Calu3 (cell line): ENCODE results near the gene TSKU. TPM values are rescaled to one million over a fixed set of nuclear protein-coding genes. Genes with fewer than 3 reads are reported as not detected.

Source experiments
- BruUV-seq: library from RNA; stranded (reverse); fragments of 400-500 nt; replicated peaks from 2 replicates; lab custom pipeline; 2021; lab: Mats Ljungman, UMichigan
- CTCF ChIA-PET: fragments of 300-600 bp; sonication (Branson Sonifier 250); formaldehyde crosslinking; loops from one replicate; lab custom pipeline; 2022; ENCODE audit warnings: antibody characterized with exemption; lab: Charles Lee
- DNase-seq: peaks from one replicate; pipeline ENCODE4 v3.0.0; 2022
- H3K27ac Mint-ChIP-seq: one replicate; pipeline ENCODE4 v1.8.0; 2022; ENCODE audit warnings: mixed read lengths; ENCODE audit not compliant: unreplicated experiment
- H3K27me3 Mint-ChIP-seq: one replicate; pipeline ENCODE4 v1.8.0; 2022; ENCODE audit warnings: mixed read lengths; ENCODE audit not compliant: unreplicated experiment
- H3K36me3 Mint-ChIP-seq: one replicate; pipeline ENCODE4 v1.8.0; 2022; ENCODE audit warnings: mild to moderate bottlenecking, moderate library complexity, mixed read lengths; ENCODE audit not compliant: insufficient read depth, unreplicated experiment
- H3K4me1 Mint-ChIP-seq: one replicate; pipeline ENCODE4 v1.8.0; 2022; ENCODE audit warnings: mild to moderate bottlenecking, low read depth, mixed read lengths; ENCODE audit not compliant: unreplicated experiment
- H3K4me3 Mint-ChIP-seq: one replicate; pipeline ENCODE4 v1.8.0; 2022; ENCODE audit warnings: mild to moderate bottlenecking, low read depth, moderate library complexity, mixed read lengths; ENCODE audit not compliant: unreplicated experiment
- H3K9me3 Mint-ChIP-seq: one replicate; pipeline ENCODE4 v1.8.0; 2022; ENCODE audit warnings: low read depth, mixed read lengths; ENCODE audit not compliant: unreplicated experiment
- intact Hi-C: fragments of 100-400 bp; cut with micrococcal nuclease; formaldehyde crosslinking; loops from one replicate; pipeline ENCODE4 v1.10.0; 2022; ENCODE audit not compliant: unreplicated experiment
- total RNA-seq: library from RNA; stranded (reverse); gene quantifications from 2 replicates; pipeline ENCODE4 v1.2.3, GENCODE V29; 2022
- TF ChIP-seq, protein P1 (sequence below): fragments of 200-600 bp; IDR thresholded peaks from one replicate; pipeline ENCODE4 v1.8.0; 2022; ENCODE audit warnings: antibody characterized with exemption; ENCODE audit not compliant: unreplicated experiment

The TSKU gene
- total RNA-seq, 1 experiment from 2014 or later, result 49.0 TPM

DNA sequence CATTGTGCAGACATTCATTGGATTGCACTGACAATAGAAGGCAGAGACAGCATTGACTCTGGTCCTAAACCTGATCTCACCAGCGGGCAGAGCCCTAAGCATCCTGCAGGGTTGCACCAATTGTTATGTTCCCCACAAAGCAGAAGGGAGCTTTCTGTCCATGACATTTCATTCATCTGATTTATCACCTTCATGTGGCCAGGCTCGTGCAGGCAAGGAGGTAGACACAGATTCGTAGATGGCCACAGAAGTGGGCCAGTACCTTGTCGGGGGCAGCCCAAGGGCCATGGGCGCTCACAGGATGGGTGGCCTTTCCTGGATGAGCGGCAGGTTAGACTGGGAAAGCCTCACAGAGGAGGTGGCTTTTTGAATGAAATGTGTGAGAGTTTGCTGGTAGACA lies 2.9 kb downstream of the TSKU start:
- BruUV-seq, result no TSS peak
- intact Hi-C loops, result loop anchor here (5.0 kb wide), 1 partner anchor 44 kb away; no protein-coding TSS in a partner anchor
- H3K27ac Mint-ChIP-seq, result no peak overlapping the region
- TF ChIP-seq, protein P1, sequence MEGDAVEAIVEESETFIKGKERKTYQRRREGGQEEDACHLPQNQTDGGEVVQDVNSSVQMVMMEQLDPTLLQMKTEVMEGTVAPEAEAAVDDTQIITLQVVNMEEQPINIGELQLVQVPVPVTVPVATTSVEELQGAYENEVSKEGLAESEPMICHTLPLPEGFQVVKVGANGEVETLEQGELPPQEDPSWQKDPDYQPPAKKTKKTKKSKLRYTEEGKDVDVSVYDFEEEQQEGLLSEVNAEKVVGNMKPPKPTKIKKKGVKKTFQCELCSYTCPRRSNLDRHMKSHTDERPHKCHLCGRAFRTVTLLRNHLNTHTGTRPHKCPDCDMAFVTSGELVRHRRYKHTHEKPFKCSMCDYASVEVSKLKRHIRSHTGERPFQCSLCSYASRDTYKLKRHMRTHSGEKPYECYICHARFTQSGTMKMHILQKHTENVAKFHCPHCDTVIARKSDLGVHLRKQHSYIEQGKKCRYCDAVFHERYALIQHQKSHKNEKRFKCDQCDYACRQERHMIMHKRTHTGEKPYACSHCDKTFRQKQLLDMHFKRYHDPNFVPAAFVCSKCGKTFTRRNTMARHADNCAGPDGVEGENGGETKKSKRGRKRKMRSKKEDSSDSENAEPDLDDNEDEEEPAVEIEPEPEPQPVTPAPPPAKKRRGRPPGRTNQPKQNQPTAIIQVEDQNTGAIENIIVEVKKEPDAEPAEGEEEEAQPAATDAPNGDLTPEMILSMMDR, result no peak
- no peak for DNase-seq
- CTCF ChIA-PET, result no interaction called here
- H3K27me3 Mint-ChIP-seq, result no peaks in the 10 kb centered on the region
- H3K4me1 Mint-ChIP-seq, result peaks cover 70% of the 10 kb centered on the region
- H3K9me3 Mint-ChIP-seq, result no peaks in the 10 kb centered on the region
- peaks cover 48% of the 10 kb centered on the region for H3K36me3 Mint-ChIP-seq
- H3K4me3 Mint-ChIP-seq, result peak overlapping the region; percentile 84

DNA sequence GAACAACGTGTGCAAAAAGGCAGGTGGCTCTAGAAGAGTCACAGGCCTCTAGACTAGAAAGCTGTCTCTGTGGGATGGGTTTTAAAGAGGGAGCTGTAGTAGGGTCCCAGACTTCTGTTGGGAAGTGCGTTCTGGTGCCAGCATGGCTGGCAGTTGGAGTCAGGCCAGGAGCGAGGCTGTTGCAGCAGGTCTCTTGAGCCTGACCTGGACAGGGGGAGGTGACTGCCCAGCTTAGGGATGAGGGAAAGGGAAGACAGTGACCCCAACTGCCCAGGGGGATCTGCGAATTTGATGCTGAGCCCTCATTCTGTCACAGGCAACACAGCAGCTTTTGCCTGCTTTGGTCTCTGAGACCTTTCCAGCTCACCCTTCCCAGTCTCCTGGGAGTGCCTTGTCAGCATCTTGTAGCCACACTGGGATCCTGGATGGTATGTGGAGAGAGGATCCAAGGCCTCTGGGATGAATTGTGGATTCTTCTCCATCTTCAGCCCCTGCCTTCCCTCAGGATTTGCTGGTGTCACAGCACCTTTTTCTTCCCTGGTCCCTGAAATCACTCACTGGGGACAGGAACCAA lies 3.4 kb downstream of the TSKU start:
- peaks cover 47% of the 10 kb centered on the region for H3K36me3 Mint-ChIP-seq

DNA sequence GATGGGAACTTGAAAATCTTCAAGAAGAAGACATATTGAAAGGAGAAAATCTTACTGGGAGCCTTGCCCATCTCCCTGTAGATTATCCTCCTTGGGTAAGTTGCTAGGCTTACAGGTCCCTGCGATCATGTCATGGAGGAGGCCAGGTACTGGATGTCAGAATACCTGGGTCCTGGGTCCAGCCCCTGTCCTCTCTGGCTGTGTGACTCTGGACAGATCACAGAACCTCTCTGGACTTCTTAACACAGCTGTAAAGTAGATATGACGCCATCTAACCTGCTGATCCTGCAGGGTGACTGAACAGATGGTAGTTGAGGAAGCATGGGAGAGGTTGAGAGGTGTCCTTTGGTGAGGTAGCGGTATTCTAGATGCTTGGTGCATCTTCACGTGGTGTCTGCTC lies 4.1 kb downstream of the TSKU start:
- Mint-ChIP-seq H3K27ac (peak overlapping the region; percentile 84), H3K4me3 (peak overlapping the region; percentile 56), H3K36me3 (peaks cover 50% of the 10 kb centered on the region), H3K4me1 (peaks cover 62% of the 10 kb centered on the region), H3K9me3 (no peaks in the 10 kb centered on the region), H3K27me3 (no peaks in the 10 kb centered on the region)
- CTCF ChIA-PET, result interaction anchor here (1.3 to 1.7 kb wide), 2 partner anchors 28 to 53 kb away, joined by 4 to 14 read pairs; no protein-coding TSS in a partner anchor
- BruUV-seq, result TSS peak; percentile 2
- intact Hi-C loops, result loop anchor here (5.0 kb wide), 1 partner anchor 45 kb away; no protein-coding TSS in a partner anchor
- TF ChIP-seq, protein P1, result no peak
- no peak for DNase-seq

More for the DNA sequence above, 3.4 kb downstream of the TSKU start:
- Mint-ChIP-seq H3K4me3 (peak overlapping the region; percentile 84), H3K27me3 (no peaks in the 10 kb centered on the region), H3K4me1 (peaks cover 66% of the 10 kb centered on the region), H3K9me3 (no peaks in the 10 kb centered on the region), H3K27ac (no peak overlapping the region)
- CTCF ChIA-PET, result no interaction called here
- intact Hi-C loops, result loop anchor here (5.0 kb wide), 1 partner anchor 44 kb away; no protein-coding TSS in a partner anchor
- no TSS peak for BruUV-seq
- no peak for DNase-seq
- TF ChIP-seq, protein P1, result no peak

DNA sequence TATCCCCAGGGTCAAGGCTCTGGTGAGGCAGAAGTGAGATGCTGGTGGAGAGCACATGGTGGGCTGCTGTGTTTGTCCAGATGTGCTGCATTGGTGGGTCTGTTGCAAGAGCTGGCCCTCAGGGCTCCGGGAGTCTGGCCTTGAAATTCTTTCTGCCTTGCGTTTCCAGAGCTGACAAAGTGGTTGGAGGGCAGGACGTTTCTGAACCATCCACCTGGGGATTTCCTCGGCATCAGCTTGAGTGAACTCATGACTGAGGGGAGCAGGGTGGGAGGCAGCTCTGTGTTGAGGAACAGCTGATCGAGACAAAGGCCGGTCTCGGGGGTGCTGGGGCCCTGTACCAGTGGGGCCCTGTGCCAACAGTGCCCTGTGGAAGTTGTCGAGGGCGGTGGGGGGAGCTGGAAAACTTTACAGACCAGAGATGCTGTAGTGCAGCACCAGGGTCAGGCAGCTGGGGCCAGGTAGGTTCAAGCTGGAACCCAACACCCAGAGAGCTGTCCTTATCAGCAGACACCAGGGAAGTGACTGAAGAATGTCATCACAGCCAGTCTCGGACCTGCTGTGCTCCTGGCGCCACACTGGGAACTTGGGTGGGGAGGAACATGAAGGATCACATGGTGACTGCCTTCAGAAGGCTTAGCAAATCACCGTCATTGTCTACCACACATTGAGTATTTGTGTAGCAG lies 4.9 kb downstream of the TSKU start:
- Mint-ChIP-seq H3K4me3 (peak overlapping the region; percentile 56), H3K27ac (peak overlapping the region; percentile 84), H3K4me1 (peaks cover 62% of the 10 kb centered on the region), H3K27me3 (no peaks in the 10 kb centered on the region), H3K9me3 (no peaks in the 10 kb centered on the region), H3K36me3 (peaks cover 51% of the 10 kb centered on the region)
- BruUV-seq, result no TSS peak
- CTCF ChIA-PET, result interaction anchor here (0.8 to 1.7 kb wide), 5 partner anchors 24 to 132 kb away, joined by 3 to 14 read pairs (median 3); no protein-coding TSS in a partner anchor
- intact Hi-C loops, result loop anchor here (5.0 kb wide), 1 partner anchor 46 kb away; no protein-coding TSS in a partner anchor
- DNase-seq, result peak; percentile 40
- TF ChIP-seq, protein P1, result no peak
